HG03135 (cell line): Measurements from ENCODE around the gene ASXL1.
"Not testable (repeated sequence)": the region's sequence is repeated elsewhere in the genome, so short reads cannot be mapped to it uniquely, and the experiment has no call there.

Experiments
- ATAC-seq: cut with Tn5 transposase; IDR thresholded peaks from one replicate; pipeline ENCODE4 v1.9.1; 2021; ENCODE audit warnings: mild to moderate bottlenecking, moderate library complexity; ENCODE audit not compliant: unreplicated experiment

ASXL1 gene

GRCh38 chr20:32336918-32337347 is 21.2 kb upstream of the ASXL1 start:
- ATAC-seq, result no peak

- no peak for ATAC-seq
Measured at GRCh38 chr20:32337937-32338661, 20.0 kb upstream of the ASXL1 start.

- ATAC-seq, result no peak
Measured at GRCh38 chr20:32338665-32339064, 19.5 kb upstream of the ASXL1 start.

GRCh38 chr20:32339116-32339515 is 19.0 kb upstream of the ASXL1 start:
- no peak for ATAC-seq

GRCh38 chr20:32341053-32341452 is 17.1 kb upstream of the ASXL1 start:
- not testable (repeated sequence) for ATAC-seq

- ATAC-seq, result no peak
Measured at GRCh38 chr20:32343439-32343838, 14.7 kb upstream of the ASXL1 start.

GRCh38 chr20:32344835-32345506 is 13.2 kb upstream of the ASXL1 start:
- no peak for ATAC-seq

- ATAC-seq, result no peak
Measured at GRCh38 chr20:32348207-32348606, 9.9 kb upstream of the ASXL1 start.

GRCh38 chr20:32350421-32350820 is 7.7 kb upstream of the ASXL1 start:
- no peak for ATAC-seq

- ATAC-seq, result no peak
Measured at GRCh38 chr20:32352121-32352720, 5.9 kb upstream of the ASXL1 start.

GRCh38 chr20:32353848-32354496 is 4.2 kb upstream of the ASXL1 start:
- ATAC-seq, result no peak

GRCh38 chr20:32354592-32355416 is 3.3 kb upstream of the ASXL1 start:
- ATAC-seq, result no peak

GRCh38 chr20:32355417-32355841 is 2.7 kb upstream of the ASXL1 start:
- no peak for ATAC-seq

GRCh38 chr20:32355907-32356621 is 2.1 kb upstream of the ASXL1 start:
- ATAC-seq, result not testable (repeated sequence)

GRCh38 chr20:32356622-32357374 is 1.3 kb upstream of the ASXL1 start:
- no peak for ATAC-seq

- no peak for ATAC-seq
Measured at GRCh38 chr20:32357375-32357868, 709 bp upstream of the ASXL1 start.

- no peak for ATAC-seq
Measured at GRCh38 chr20:32358632-32358882, 426 bp downstream of the ASXL1 start.

GRCh38 chr20:32358883-32359632 is 927 bp downstream of the ASXL1 start:
- peak; percentile 19 for ATAC-seq
